GM12878 (cell line): ENCODE data around the gene NUB1. TPM values are rescaled to one million over a fixed set of nuclear protein-coding genes. Genes with fewer than 3 reads are reported as not detected.

Source experiments
- ATAC-seq: fragments of 200-7000 bp; cut with Tn5 transposase; 3 replicates; pipeline ENCODE4 v1.9.1; 2020; ENCODE audit warnings: mild to moderate bottlenecking, moderate library complexity
- BruUV-seq: library from RNA; stranded (reverse); fragments of 400-500 nt; replicated peaks from 2 replicates; lab custom pipeline; 2021; lab: Mats Ljungman, UMichigan
- CTCF ChIA-PET: fragments of 300-600 bp; sonication (Branson Sonifier 250); formaldehyde crosslinking; extraction: SDS; loops from one replicate; lab custom pipeline; 2021; ENCODE audit warnings: inconsistent platforms; lab: Yijun Ruan, JAX
- POLR2A ChIA-PET: fragments of 350-600 bp; formaldehyde crosslinking; extraction: SDS; loops from one replicate; lab custom pipeline; 2021; ENCODE audit warnings: inconsistent platforms; lab: Charles Lee
- RAD21 ChIA-PET: fragments of 300-600 bp; sonication (Branson Sonifier 250); formaldehyde crosslinking; loops from one replicate; lab custom pipeline; 2023; ENCODE audit warnings: antibody characterized with exemption; ENCODE audit not compliant: unreplicated experiment; lab: Charles Lee
- SMC1A ChIA-PET: fragments of 300-600 bp; sonication (Branson Sonifier 250); formaldehyde crosslinking; loops from one replicate; lab custom pipeline; 2023; ENCODE audit not compliant: unreplicated experiment, uncharacterized antibody; lab: Charles Lee
- DNase-seq: peaks from one replicate; pipeline ENCODE4 v3.0.0-alpha.2; 2011; ENCODE audit warnings: low read depth, low spot score
- FAIRE-seq: peaks from 3 replicates; lab custom pipeline; 2011; peaks lifted over from hg19 to GRCh38; lab: Jason Lieb, UNC
- H2AFZ ChIP-seq: 2 replicates; pipeline ENCODE4 v1.6.0; 2011; ENCODE audit warnings: low read depth, low read length, control low read depth; ENCODE audit not compliant: control insufficient read depth
- H3K27ac ChIP-seq: 2 replicates; pipeline ENCODE4 v1.5.1; 2011; ENCODE audit warnings: control low read depth; ENCODE audit not compliant: control insufficient read depth, insufficient read depth
- H3K27me3 ChIP-seq, 2 experiments: replicated peaks in 1 of 2; 2 replicates each; pipeline versions ENCODE4 v1.6.0 to v1.6.1; 2011; ENCODE audit warnings: low read length in 1 of 2; ENCODE audit not compliant: control insufficient read depth in 2 of 2, insufficient read depth in 2 of 2
- H3K36me3 ChIP-seq, 2 experiments: 2 replicates each; pipeline ENCODE4 v1.5.1; 2011; ENCODE audit warnings: low read length in 1 of 2; ENCODE audit not compliant: control insufficient read depth in 2 of 2, insufficient read depth in 2 of 2
- H3K4me1 ChIP-seq: 2 replicates; pipeline ENCODE4 v1.6.1; 2011; ENCODE audit warnings: mild to moderate bottlenecking, low read length, moderate library complexity, mixed read lengths; ENCODE audit not compliant: control insufficient read depth, insufficient read depth
- H3K4me2 ChIP-seq: 2 replicates; pipeline ENCODE4 v1.6.0; 2011; ENCODE audit warnings: control low read depth; ENCODE audit not compliant: control insufficient read depth, insufficient read depth
- H3K4me3 ChIP-seq: fragments of 200-600 bp; sonication (generic); 2 replicates; pipeline ENCODE4 v1.5.1; 2016
- H3K79me2 ChIP-seq: 2 replicates; pipeline ENCODE4 v1.6.0; 2011; ENCODE audit warnings: low read length; ENCODE audit not compliant: control insufficient read depth, insufficient read depth
- H3K9ac ChIP-seq: 2 replicates; pipeline ENCODE4 v1.8.0; 2011; ENCODE audit warnings: low read length, control low read depth, mixed read lengths; ENCODE audit not compliant: control insufficient read depth, insufficient read depth
- H3K9me3 ChIP-seq: replicated peaks from 3 replicates; pipeline ENCODE4 v1.5.1; 2011; ENCODE audit warnings: mild to moderate bottlenecking, low read length; ENCODE audit not compliant: control insufficient read depth, insufficient read depth
- H4K20me1 ChIP-seq: 2 replicates; pipeline ENCODE4 v1.6.0; 2011; ENCODE audit not compliant: control insufficient read depth, insufficient read depth
- ATF2 ChIP-seq: IDR thresholded peaks from 2 replicates; pipeline ENCODE4 v1.6.1; 2012; ENCODE audit warnings: low read length, inconsistent platforms
- BRCA1 ChIP-seq: IDR thresholded peaks from 2 replicates; pipeline ENCODE4 v1.6.1; 2011; ENCODE audit warnings: low read depth, low read length, improper control_type of control experiment
- CBX3 ChIP-seq: fragments of 200-600 bp; sonication (generic); IDR thresholded peaks from 2 replicates; pipeline ENCODE4 v1.6.1; 2016; ENCODE audit warnings: low read depth, borderline replicate concordance
- CEBPZ ChIP-seq: fragments of 150-350 bp; IDR thresholded peaks from 2 replicates; pipeline ENCODE4 v1.6.1; 2016; ENCODE audit warnings: low read depth, low read length
- CHD1 ChIP-seq: IDR thresholded peaks from 2 replicates; pipeline ENCODE4 v1.6.1; 2012; ENCODE audit warnings: low read depth, low read length, improper control_type of control experiment
- CREB1 ChIP-seq: IDR thresholded peaks from 2 replicates; pipeline ENCODE4 v1.6.1; 2012; ENCODE audit warnings: low read depth, mild to moderate bottlenecking, inconsistent platforms
- DPF2 ChIP-seq: fragments of 450-650 bp; IDR thresholded peaks from 2 replicates; pipeline ENCODE4 v1.6.1; 2017; ENCODE audit warnings: mild to moderate bottlenecking
- HDAC2 ChIP-seq: fragments of 200-600 bp; sonication (generic); IDR thresholded peaks from 2 replicates; pipeline ENCODE4 v1.6.1; 2017
- NBN ChIP-seq: fragments of 450-650 bp; IDR thresholded peaks from 2 replicates; pipeline ENCODE4 v1.6.1; 2016
- RAD21 ChIP-seq: IDR thresholded peaks from 2 replicates; pipeline ENCODE4 v1.6.1; 2011; ENCODE audit warnings: mild to moderate bottlenecking, low read depth, low read length, moderate library complexity; ENCODE audit not compliant: insufficient read depth
- RBBP5 ChIP-seq: fragments of 200-600 bp; sonication (generic); conservative IDR thresholded peaks from 2 replicates; pipeline ENCODE4 v1.6.1; 2016
- RFX5 ChIP-seq: IDR thresholded peaks from 2 replicates; pipeline ENCODE4 v1.6.1; 2011; ENCODE audit warnings: low read depth, low read length, improper control_type of control experiment
- STAT3 ChIP-seq: IDR thresholded peaks from 2 replicates; pipeline ENCODE4 v1.6.1; 2011; ENCODE audit warnings: low read depth, low read length, improper control_type of control experiment
- ZNF207 ChIP-seq: fragments of 450-650 bp; IDR thresholded peaks from 2 replicates; pipeline ENCODE4 v1.6.1; 2014; ENCODE audit warnings: antibody characterized with exemption, mild to moderate bottlenecking, borderline replicate concordance
- ZNF217 ChIP-seq: fragments of 450-650 bp; IDR thresholded peaks from 2 replicates; pipeline ENCODE4 v1.6.1; 2017; ENCODE audit warnings: antibody characterized with exemption, mild to moderate bottlenecking
- ZNF687 ChIP-seq: fragments of 450-650 bp; IDR thresholded peaks from 2 replicates; pipeline ENCODE4 v1.6.1; 2017; ENCODE audit warnings: mild to moderate bottlenecking, moderate library complexity
- WGBS: methylation state at CpG from one replicate; pipeline ENCODE4 v1.1.6; 2016; ENCODE audit warnings: low lambda C conversion rate; ENCODE audit not compliant: insufficient replicate concordance, insufficient coverage; ENCODE audit errors: missing lambda C conversion rate; 5-methylcytosine and 5-hydroxymethylcytosine counted together
- in situ Hi-C: fragments of 300-500 bp; cut with MboI; formaldehyde crosslinking; loops from 9 replicates; pipeline ENCODE4 v1.14.3; 2018; ENCODE audit warnings: mixed read lengths
- intact Hi-C: fragments of 100-400 bp; cut with micrococcal nuclease; formaldehyde crosslinking; loops from one replicate; pipeline ENCODE4 v1.14.2; 2022; ENCODE audit not compliant: unreplicated experiment
- polyA plus RNA-seq, 11 experiments: library from polyadenylated mRNA; depleted of rRNA in 4 of 11; unstranded in 6 of 11; stranded (reverse) in 5 of 11; fragments of >200 nt; fragmentation: Nextera tagmentation in 4 of 11; fragmentation: Illumina TruSeq in 1 of 11; extraction: Ambion mirVana in 4 of 11; extraction: Trizol in 1 of 11; gene quantifications; 1 replicate in 1 of 11; 2 replicates in 10 of 11; pipeline versions ENCODE4 v1.2.1 to v1.2.3, GENCODE V29; 2011 to 2016; ENCODE audit warnings: inconsistent platforms in 2 of 11, missing spikeins in 2 of 11, low read depth in 1 of 11
- total RNA-seq, 4 experiments: library from RNA; depleted of rRNA in 3 of 4; stranded (reverse); fragments of >200 nt in 3 of 4; fragmentation: Illumina TruSeq in 1 of 4; extraction: Trizol in 1 of 4; gene quantifications; 2 replicates each; pipeline versions ENCODE4 v1.2.1 to v1.2.3, GENCODE V29; 2013 to 2021
- TF ChIP-seq, protein P1 (sequence below): IDR thresholded peaks from 2 replicates; pipeline ENCODE4 v1.6.1; 2011; ENCODE audit warnings: low read depth, mild to moderate bottlenecking, low read length, moderate library complexity, borderline replicate concordance; ENCODE audit errors: extremely low read depth

Gene NUB1
- total and polyA plus RNA-seq, 10 of the 15 experiments (the other 5 are each of a cell fraction or from before 2014, with no cell fraction given): 24.1 to 102 (median 49.0) TPM

DNA sequence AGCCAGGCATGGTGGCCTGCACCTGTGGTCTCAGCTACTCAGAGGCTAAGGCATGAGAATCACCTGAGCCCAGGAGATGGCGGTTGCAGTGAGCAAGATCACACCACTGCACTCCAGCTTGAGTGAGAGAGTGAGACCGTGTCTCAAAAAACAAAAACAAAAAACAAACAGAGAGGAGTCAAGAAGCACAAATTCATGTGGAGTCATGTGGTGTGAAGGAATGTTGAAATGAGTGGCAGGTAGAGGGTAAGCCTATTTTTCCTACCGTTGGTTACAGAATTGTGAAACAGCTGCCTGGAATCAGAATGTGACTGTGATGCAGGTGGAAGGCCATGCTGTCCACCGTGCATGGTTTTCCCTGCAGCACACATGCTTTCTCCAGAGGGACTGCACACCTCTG is 23.7 kb upstream of the NUB1 start:
- POLR2A ChIA-PET: interaction anchor here (0.6 to 0.9 kb wide), 4 partner anchors 14 to 273 kb away, joined by 3 to 7 read pairs (median 4); no protein-coding TSS in a partner anchor
- Histone ChIP-seq H2AFZ (no peak overlapping the region), H3K4me3 (no peak overlapping the region), H3K4me2 (no peak overlapping the region), H3K9me3 (peaks cover 27% of the 10 kb centered on the region; the same call in 2 of the 3 replicates), H3K27ac (no peak overlapping the region), H3K9ac (no peak overlapping the region), H4K20me1 (no peaks in the 10 kb centered on the region), H3K4me1 (no peaks in the 10 kb centered on the region), H3K36me3 (no peaks in the 10 kb centered on the region), H3K27me3 (no peaks in the 10 kb centered on the region), H3K79me2 (no peaks in the 10 kb centered on the region)
- FAIRE-seq: no peak
- DNase-seq: no peak
- intact Hi-C loops (loop anchor here (5.0 kb wide), 1 partner anchor 439 kb away; no protein-coding TSS in a partner anchor), in situ Hi-C loops (loop anchor here (5.0 kb wide), 1 partner anchor 34 kb away; no protein-coding TSS in a partner anchor)
- CTCF ChIA-PET: interaction anchor here (1.1 to 7.4 kb wide), 7 partner anchors 7 to 131 kb away, joined by 3 to 252 read pairs (median 23); partner anchors contain the start of gene NUB1
- SMC1A ChIA-PET: interaction anchor here (1.3 to 6.3 kb wide), 2 partner anchors 35 to 127 kb away, joined by 3 to 152 read pairs; no protein-coding TSS in a partner anchor
- ATAC-seq: no peak
- no TSS peak for BruUV-seq
- RAD21 ChIA-PET: interaction anchor here (0.6 to 5.2 kb wide), 3 partner anchors 21 to 937 kb away, joined by 3 to 104 read pairs (median 3); no protein-coding TSS in a partner anchor
- WGBS: 35% methylated on average over 4 of the region's 4 CpGs
- TF ChIP-seq, protein P1, sequence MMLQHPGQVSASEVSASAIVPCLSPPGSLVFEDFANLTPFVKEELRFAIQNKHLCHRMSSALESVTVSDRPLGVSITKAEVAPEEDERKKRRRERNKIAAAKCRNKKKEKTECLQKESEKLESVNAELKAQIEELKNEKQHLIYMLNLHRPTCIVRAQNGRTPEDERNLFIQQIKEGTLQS: no peak
- TF ChIP-seq ZNF687 (no peak), BRCA1 (no peak), ZNF207 (no peak), DPF2 (no peak), RAD21 (no peak), CBX3 (no peak), STAT3 (no peak), ZNF217 (no peak), RBBP5 (no peak), ATF2 (no peak), CEBPZ (no peak), NBN (no peak), CHD1 (no peak), RFX5 (no peak), HDAC2 (no peak), CREB1 (no peak)
